ENCODE results near the gene OR2T29.
"Not testable (repeated sequence)": the region's sequence is repeated elsewhere in the genome, so short reads cannot be mapped to it uniquely, and the experiment has no call there.

Gene OR2T29, protein sequence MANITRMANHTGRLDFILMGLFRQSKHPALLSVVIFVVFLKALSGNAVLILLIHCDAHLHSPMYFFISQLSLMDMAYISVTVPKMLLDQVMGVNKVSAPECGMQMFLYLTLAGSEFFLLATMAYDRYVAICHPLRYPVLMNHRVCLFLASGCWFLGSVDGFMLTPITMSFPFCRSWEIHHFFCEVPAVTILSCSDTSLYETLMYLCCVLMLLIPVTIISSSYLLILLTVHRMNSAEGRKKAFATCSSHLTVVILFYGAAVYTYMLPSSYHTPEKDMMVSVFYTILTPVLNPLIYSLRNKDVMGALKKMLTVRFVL

DNA sequence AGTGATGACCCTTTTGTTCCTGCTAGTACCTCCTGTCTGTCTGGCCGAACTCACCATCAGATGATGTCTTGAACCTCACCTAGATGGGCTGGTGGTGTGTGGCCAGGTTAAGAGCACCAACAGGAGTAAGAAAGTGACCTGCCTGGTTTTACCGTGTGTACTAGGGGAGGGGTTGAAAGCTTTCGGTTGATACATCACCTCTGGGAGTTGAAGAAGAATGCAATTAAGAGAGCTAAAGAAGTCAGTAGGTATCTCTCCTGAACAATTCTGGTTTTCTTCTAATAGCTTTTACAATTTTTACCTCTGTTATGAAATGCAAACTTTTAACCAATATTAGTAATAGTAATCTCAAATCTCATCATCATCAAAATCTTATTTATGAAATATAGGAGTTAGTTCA lies at the start of gene OR2T29:
OR2T29 (minus strand) TSS at position 101 of the 400 bp plus-strand sequence. CDS start 3,281 bp downstream, outside the sequence.
- H3K9ac ChIP-seq (ENCODE audit: low read depth, low read length); H3K36me3 ChIP-seq (ENCODE audit: insufficient read depth, low read length); H3K4me1 ChIP-seq (ENCODE audit: insufficient read depth, low read length); H3K9me3 ChIP-seq (ENCODE audit: control insufficient read depth, insufficient read depth, low read length): not testable (repeated sequence)

DNA sequence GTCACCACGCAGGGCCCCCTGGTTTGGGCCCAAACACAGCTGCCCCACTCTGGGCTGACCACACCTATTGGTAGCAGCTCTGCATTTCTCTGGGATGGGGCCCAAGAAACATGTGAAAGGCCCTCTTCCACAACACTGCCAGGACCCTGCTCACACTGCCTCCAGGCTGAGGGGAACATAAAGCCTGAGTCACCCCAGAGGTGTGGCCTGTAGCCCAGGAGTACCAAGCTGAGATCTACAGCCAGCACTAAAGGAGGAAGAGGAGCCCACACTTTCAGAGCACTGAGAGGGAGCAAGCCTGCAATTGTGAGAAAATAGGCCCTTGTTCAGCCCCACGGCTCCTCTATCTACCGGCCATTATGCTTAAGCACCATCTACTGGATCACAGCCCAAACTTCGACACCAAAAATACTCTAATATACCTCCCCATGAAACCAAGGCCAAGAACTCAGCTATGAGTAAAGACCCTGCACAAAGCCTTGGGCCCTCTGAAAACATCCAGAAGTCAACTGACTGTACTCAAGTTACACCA lies 49.4 kb upstream of the OR2T29 start:
- Histone ChIP-seq H3K9me3 (ENCODE audit: control insufficient read depth, insufficient read depth, low read length) (no peaks in the 10 kb centered on the region; the same call in 1 of the 2 replicates), H3K4me1 (ENCODE audit: insufficient read depth, low read length) (no peaks in the 10 kb centered on the region), H3K9ac (ENCODE audit: low read depth, low read length) (no peak overlapping the region), H3K36me3 (ENCODE audit: insufficient read depth, low read length) (no peaks in the 10 kb centered on the region)

DNA sequence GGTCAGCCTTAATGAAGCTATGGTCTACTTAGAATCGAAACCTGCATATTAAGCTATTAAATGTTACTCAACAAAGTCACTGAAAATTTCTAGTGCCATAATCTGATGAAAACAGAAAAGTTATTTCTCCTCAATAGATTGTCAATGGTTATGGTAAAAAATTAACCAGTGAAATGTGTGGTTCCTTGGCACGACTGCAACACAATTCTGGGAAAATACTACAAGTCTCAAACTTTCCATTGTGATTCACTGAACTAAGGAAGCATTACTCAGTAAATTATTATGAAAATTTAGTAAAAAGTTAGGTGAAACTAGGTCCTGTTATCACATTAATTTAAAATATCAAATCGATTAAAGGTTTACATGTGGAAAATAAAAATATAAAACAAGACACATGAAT lies 47.7 kb upstream of the OR2T29 start:
- Histone ChIP-seq H3K4me1 (ENCODE audit: insufficient read depth, low read length) (no peaks in the 10 kb centered on the region), H3K9ac (ENCODE audit: low read depth, low read length) (no peak overlapping the region), H3K36me3 (ENCODE audit: insufficient read depth, low read length) (no peaks in the 10 kb centered on the region), H3K9me3 (ENCODE audit: control insufficient read depth, insufficient read depth, low read length) (no peaks in the 10 kb centered on the region)

- H3K4me1 ChIP-seq (ENCODE audit: insufficient read depth, low read length) = no peaks in the 10 kb centered on the region
- no peak overlapping the region for H3K9ac ChIP-seq (ENCODE audit: low read depth, low read length)
- no peaks in the 10 kb centered on the region for H3K9me3 ChIP-seq (ENCODE audit: control insufficient read depth, insufficient read depth, low read length)
- no peaks in the 10 kb centered on the region for H3K36me3 ChIP-seq (ENCODE audit: insufficient read depth, low read length)
Measured at GRCh38 chr1:248599396-248599795, 36.8 kb upstream of the OR2T29 start.

GRCh38 chr1:248597589-248597988 lies 35.0 kb upstream of the OR2T29 start, which contains the start of gene OR2T10:
OR2T10 (minus strand) TSS chr1:248597700; CDS start chr1:248593768, 3,932 bp downstream.
- Histone ChIP-seq H3K9me3 (ENCODE audit: control insufficient read depth, insufficient read depth, low read length) (no peaks in the 10 kb centered on the region), H3K36me3 (ENCODE audit: insufficient read depth, low read length) (no peaks in the 10 kb centered on the region), H3K9ac (ENCODE audit: low read depth, low read length) (no peak within 1 kb of the TSS), H3K4me1 (ENCODE audit: insufficient read depth, low read length) (no peaks in the 10 kb centered on the region)

- Histone ChIP-seq H3K36me3 (ENCODE audit: insufficient read depth, low read length) (no peaks in the 10 kb centered on the region), H3K9ac (ENCODE audit: low read depth, low read length) (no peak overlapping the region), H3K4me1 (ENCODE audit: insufficient read depth, low read length) (no peaks in the 10 kb centered on the region), H3K9me3 (ENCODE audit: control insufficient read depth, insufficient read depth, low read length) (no peaks in the 10 kb centered on the region)
Measured at GRCh38 chr1:248596615-248597014, 34.0 kb upstream of the OR2T29 start.

- Histone ChIP-seq H3K4me1 (ENCODE audit: insufficient read depth, low read length) (no peaks in the 10 kb centered on the region), H3K36me3 (ENCODE audit: insufficient read depth, low read length) (no peaks in the 10 kb centered on the region), H3K9me3 (ENCODE audit: control insufficient read depth, insufficient read depth, low read length) (no peaks in the 10 kb centered on the region), H3K9ac (ENCODE audit: low read depth, low read length) (no peak overlapping the region)
Measured at GRCh38 chr1:248593226-248593625, 30.7 kb upstream of the OR2T29 start.

DNA sequence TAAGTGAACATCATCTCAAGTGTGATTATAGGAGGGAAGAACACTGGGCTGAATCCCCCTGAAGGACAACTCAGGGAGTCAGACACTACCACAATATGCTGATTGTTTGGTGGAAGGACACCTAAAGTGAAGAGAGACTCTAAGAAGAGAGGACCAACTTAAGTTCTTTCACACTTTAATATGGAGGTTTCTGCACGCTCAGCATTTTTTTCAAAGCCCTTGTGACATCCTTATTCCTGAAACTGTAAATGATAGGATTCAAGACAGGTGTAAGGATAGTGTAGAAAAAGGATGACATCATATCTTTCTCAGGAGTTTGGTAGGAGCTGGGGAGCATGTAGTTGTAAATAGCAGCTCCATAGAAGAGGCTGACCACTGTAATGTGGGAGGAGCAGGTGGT lies 30.1 kb upstream of the OR2T29 start:
- Histone ChIP-seq H3K4me1 (ENCODE audit: insufficient read depth, low read length) (no peaks in the 10 kb centered on the region), H3K36me3 (ENCODE audit: insufficient read depth, low read length) (no peaks in the 10 kb centered on the region), H3K9me3 (ENCODE audit: control insufficient read depth, insufficient read depth, low read length) (no peaks in the 10 kb centered on the region), H3K9ac (ENCODE audit: low read depth, low read length) (no peak overlapping the region)

DNA sequence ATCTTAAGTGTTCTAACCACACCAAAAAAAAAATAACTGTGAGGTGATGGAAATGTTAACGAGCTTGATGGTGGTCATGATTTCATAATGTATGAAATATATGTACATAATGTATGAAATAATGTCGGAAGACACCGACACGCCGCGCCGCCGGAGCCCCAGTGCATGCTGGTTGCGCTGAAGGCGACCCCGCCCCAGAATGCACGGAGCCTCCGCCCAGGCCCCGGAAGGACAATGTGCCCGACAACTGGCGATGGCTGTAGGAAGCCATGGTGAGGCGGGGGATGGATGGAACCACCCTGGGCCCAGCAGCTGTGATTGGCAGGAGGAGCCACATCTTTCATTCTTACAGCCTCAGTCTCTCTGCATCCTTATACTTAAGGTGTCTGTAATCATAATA lies 27.5 kb upstream of the OR2T29 start:
- Histone ChIP-seq H3K4me1 (ENCODE audit: insufficient read depth, low read length) (no peaks in the 10 kb centered on the region), H3K36me3 (ENCODE audit: insufficient read depth, low read length) (no peaks in the 10 kb centered on the region), H3K9me3 (ENCODE audit: control insufficient read depth, insufficient read depth, low read length) (no peaks in the 10 kb centered on the region), H3K9ac (ENCODE audit: low read depth, low read length) (no peak overlapping the region)

DNA sequence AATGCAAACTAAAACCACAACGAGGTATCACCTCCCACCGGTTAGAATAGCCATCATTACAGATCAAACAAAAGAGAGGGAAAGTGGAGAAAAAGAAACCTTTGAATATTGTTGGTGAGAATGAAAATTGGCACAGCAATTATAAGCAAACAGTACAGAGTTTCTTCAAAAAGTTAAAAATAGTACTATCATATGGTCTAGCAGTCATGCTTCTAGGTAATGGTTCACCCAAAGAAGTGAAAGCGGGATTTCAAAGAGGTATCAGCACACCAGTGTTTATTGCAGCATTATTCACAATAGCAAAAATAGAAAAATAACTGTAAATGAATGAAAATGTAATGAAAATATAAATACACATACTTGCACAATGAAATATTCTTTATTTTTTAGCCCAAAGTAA lies 26.8 kb upstream of the OR2T29 start:
- no peaks in the 10 kb centered on the region for H3K36me3 ChIP-seq (ENCODE audit: insufficient read depth, low read length)
- H3K9me3 ChIP-seq (ENCODE audit: control insufficient read depth, insufficient read depth, low read length) = no peaks in the 10 kb centered on the region
- H3K4me1 ChIP-seq (ENCODE audit: insufficient read depth, low read length) = no peaks in the 10 kb centered on the region
- H3K9ac ChIP-seq (ENCODE audit: low read depth, low read length) = no peak overlapping the region

- no peak overlapping the region for H3K9ac ChIP-seq (ENCODE audit: low read depth, low read length)
- no peaks in the 10 kb centered on the region for H3K9me3 ChIP-seq (ENCODE audit: control insufficient read depth, insufficient read depth, low read length)
- H3K36me3 ChIP-seq (ENCODE audit: insufficient read depth, low read length) = no peaks in the 10 kb centered on the region
- H3K4me1 ChIP-seq (ENCODE audit: insufficient read depth, low read length) = no peaks in the 10 kb centered on the region
Measured at GRCh38 chr1:248585266-248585665, 22.7 kb upstream of the OR2T29 start.

DNA sequence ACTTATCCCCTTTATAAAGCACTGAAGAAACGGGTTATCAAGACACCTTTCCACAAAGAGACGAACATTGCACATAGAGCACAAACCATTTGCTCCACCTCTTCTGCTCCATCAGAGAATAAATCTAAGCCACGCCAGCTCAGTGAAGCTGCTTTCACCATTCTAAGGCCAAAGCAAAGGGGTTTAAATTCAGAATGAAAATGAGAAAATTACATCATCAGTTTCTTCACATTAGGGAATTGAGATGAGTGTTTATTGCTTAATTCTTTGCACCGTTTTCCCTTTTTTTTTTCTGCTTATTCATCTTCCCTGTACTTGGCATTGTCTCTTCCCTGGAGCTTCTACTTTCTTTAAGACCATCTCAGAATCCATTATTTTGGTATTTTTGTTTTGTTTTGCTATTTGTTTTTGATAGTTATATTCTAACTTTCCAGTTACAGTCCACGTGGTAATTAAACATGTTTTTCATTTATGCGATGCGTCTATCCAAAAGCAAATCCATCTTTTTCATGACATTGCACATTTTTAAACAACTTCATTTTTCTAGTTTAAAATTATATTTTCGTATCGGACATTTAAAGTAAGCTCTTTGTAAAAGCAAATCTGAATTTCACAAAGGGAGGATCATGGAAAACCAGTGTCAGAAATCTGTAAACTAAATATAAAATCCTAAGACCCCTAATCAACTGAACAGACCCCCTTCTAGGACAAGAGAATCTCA lies 13.8 kb upstream of the OR2T29 start:
- H3K9me3 ChIP-seq (ENCODE audit: control insufficient read depth, insufficient read depth, low read length) = no peaks in the 10 kb centered on the region
- no peaks in the 10 kb centered on the region for H3K36me3 ChIP-seq (ENCODE audit: insufficient read depth, low read length)
- no peaks in the 10 kb centered on the region for H3K4me1 ChIP-seq (ENCODE audit: insufficient read depth, low read length)
- no peak overlapping the region for H3K9ac ChIP-seq (ENCODE audit: low read depth, low read length)

GRCh38 chr1:248574657-248575056 lies 12.1 kb upstream of the OR2T29 start, which contains the start of gene OR2T34:
OR2T34 (minus strand) TSS chr1:248574757; CDS start chr1:248574757, 0 bp downstream.
- not testable (repeated sequence) for H3K36me3 ChIP-seq (ENCODE audit: insufficient read depth, low read length); H3K9ac ChIP-seq (ENCODE audit: low read depth, low read length); H3K9me3 ChIP-seq (ENCODE audit: control insufficient read depth, insufficient read depth, low read length); H3K4me1 ChIP-seq (ENCODE audit: insufficient read depth, low read length)

DNA sequence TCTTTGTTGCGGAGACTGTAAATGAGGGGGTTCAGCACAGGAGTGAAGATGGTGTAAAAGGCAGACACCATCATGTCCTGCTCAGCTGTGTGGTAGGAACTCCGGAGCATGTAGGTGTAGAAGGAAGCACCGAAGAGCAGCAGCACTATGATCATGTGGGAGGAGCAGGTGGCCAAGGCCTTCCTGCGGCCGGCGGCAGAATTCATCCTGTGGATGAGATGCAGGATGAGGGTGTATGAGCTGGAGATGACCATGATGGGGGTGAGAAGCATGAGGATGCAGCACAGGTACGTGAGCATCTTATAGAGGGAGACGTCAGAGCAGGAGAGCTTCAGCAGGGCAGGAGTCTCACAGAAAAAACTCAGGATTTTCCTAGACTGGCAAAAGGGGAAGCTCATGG lies 11.3 kb upstream of the OR2T29 start:
- not testable (repeated sequence) for H3K9ac ChIP-seq (ENCODE audit: low read depth, low read length); H3K36me3 ChIP-seq (ENCODE audit: insufficient read depth, low read length); H3K9me3 ChIP-seq (ENCODE audit: control insufficient read depth, insufficient read depth, low read length); H3K4me1 ChIP-seq (ENCODE audit: insufficient read depth, low read length)

GRCh38 chr1:248572049-248572448 lies 9.5 kb upstream of the OR2T29 start:
- H3K9me3 ChIP-seq (ENCODE audit: control insufficient read depth, insufficient read depth, low read length); H3K9ac ChIP-seq (ENCODE audit: low read depth, low read length); H3K4me1 ChIP-seq (ENCODE audit: insufficient read depth, low read length); H3K36me3 ChIP-seq (ENCODE audit: insufficient read depth, low read length): not testable (repeated sequence)
